PC-9 (cell line): ENCODE measurements around the gene NCF1. TPM values are rescaled to one million over a fixed set of nuclear protein-coding genes. Genes with fewer than 3 reads are reported as not detected.
"Not testable (repeated sequence)": the region's sequence is repeated elsewhere in the genome, so short reads cannot be mapped to it uniquely, and the experiment has no call there.

Experiments used
- Bru-seq: library from RNA; stranded (reverse); fragments of 400-500 nt; gene quantifications from one replicate; lab custom pipeline; 2021; lab: Mats Ljungman, UMichigan
- BruChase-seq, 2 experiments: library from RNA; stranded (reverse); fragments of 400-500 nt; gene quantifications; one replicate each; lab custom pipeline; 2021; lab: Mats Ljungman, UMichigan
- BruUV-seq: library from RNA; stranded (reverse); fragments of 400-500 nt; replicated peaks from 2 replicates; lab custom pipeline; 2021; lab: Mats Ljungman, UMichigan
- CTCF ChIA-PET: fragments of 300-600 bp; sonication (Branson Sonifier 250); formaldehyde crosslinking; loops from one replicate; lab custom pipeline; 2022; ENCODE audit warnings: antibody characterized with exemption; lab: Charles Lee
- POLR2A ChIA-PET: fragments of 300-600 bp; sonication (Branson Sonifier 250); formaldehyde crosslinking; loops from one replicate; lab custom pipeline; 2022; ENCODE audit warnings: antibody characterized with exemption; ENCODE audit not compliant: unreplicated experiment; lab: Charles Lee
- DNase-seq, 2 experiments: peaks; one replicate each; pipeline versions ENCODE4 v3.0.0 to v3.0.0-alpha.2; 2015 to 2022; ENCODE audit warnings: mixed read lengths in 1 of 2
- H2AFZ ChIP-seq: fragments of 200-600 bp; sonication (generic); 2 replicates; pipeline ENCODE4 v1.8.1; 2017; ENCODE audit warnings: antibody characterized with exemption
- H3F3A ChIP-seq: fragments of 200-600 bp; sonication (generic); 2 replicates; pipeline ENCODE4 v1.8.1; 2017; ENCODE audit warnings: antibody characterized with exemption, mild to moderate bottlenecking, low read depth; ENCODE audit not compliant: insufficient read depth
- H3K27ac ChIP-seq: fragments of 200-600 bp; sonication (generic); 2 replicates; pipeline ENCODE4 v1.6.1; 2016; ENCODE audit warnings: mixed run types
- H3K27me3 ChIP-seq: fragments of 200-600 bp; sonication (generic); 2 replicates; pipeline ENCODE4 v1.6.1; 2016; ENCODE audit warnings: low read depth, mixed run types; ENCODE audit not compliant: insufficient read depth
- H3K36me3 ChIP-seq: fragments of 200-600 bp; sonication (generic); 2 replicates; pipeline ENCODE4 v1.6.1; 2016; ENCODE audit warnings: low read depth, mixed run types
- H3K4me1 ChIP-seq: fragments of 200-600 bp; sonication (generic); replicated peaks from 2 replicates; pipeline ENCODE4 v1.6.1; 2016; ENCODE audit warnings: mixed run types; ENCODE audit not compliant: insufficient read depth
- H3K4me2 ChIP-seq: fragments of 200-600 bp; sonication (generic); 2 replicates; pipeline ENCODE4 v1.6.1; 2017; ENCODE audit warnings: mixed run types
- H3K4me3 ChIP-seq: fragments of 200-600 bp; sonication (generic); 2 replicates; pipeline ENCODE4 v1.6.1; 2016; ENCODE audit warnings: mixed run types
- H3K79me2 ChIP-seq: fragments of 200-600 bp; sonication (generic); 2 replicates; pipeline ENCODE4 v1.6.1; 2017; ENCODE audit warnings: low read depth, mixed run types
- H3K9me2 ChIP-seq: fragments of 200-600 bp; sonication (generic); 2 replicates; pipeline ENCODE4 v1.8.1; 2017; ENCODE audit warnings: mild to moderate bottlenecking; ENCODE audit not compliant: insufficient read depth
- H3K9me3 ChIP-seq: fragments of 200-600 bp; sonication (generic); 2 replicates; pipeline ENCODE4 v1.8.1; 2016; ENCODE audit warnings: low read depth; ENCODE audit not compliant: insufficient read depth
- H4K20me1 ChIP-seq: fragments of 200-600 bp; sonication (generic); 2 replicates; pipeline ENCODE4 v1.8.1; 2017; ENCODE audit not compliant: insufficient read depth
- EZH2 ChIP-seq: fragments of 200-600 bp; sonication (generic); IDR thresholded peaks from 2 replicates; pipeline ENCODE4 v1.8.0; 2017; ENCODE audit warnings: antibody characterized with exemption, low read depth
- intact Hi-C: fragments of 100-400 bp; cut with micrococcal nuclease; formaldehyde crosslinking; loops from one replicate; pipeline ENCODE4 v1.10.0; 2022; ENCODE audit not compliant: unreplicated experiment
- long read RNA-seq: library from polyadenylated mRNA; stranded (forward); transcript quantifications from one replicate; pipeline ENCODE4 v2.0.0, GENCODE V29; 2022
- total RNA-seq: library from RNA; stranded (reverse); gene quantifications from 2 replicates; pipeline ENCODE4 v1.2.3, GENCODE V29; 2021
- TF ChIP-seq, protein P1 (sequence below): fragments of 200-600 bp; sonication (generic); conservative IDR thresholded peaks from 2 replicates; pipeline ENCODE4 v1.6.1; 2017; ENCODE audit warnings: mixed run types, antibody characterized with exemption, mild to moderate bottlenecking, moderate library complexity

The NCF1 gene
- total RNA-seq: 0.38 and 0.41 TPM in 2 replicates
- percentile 8 among the genes with signal in this experiment for Bru-seq, nascent RNA
- percentile 19 among the genes with signal in this experiment for BruChase-seq, experiment 1, labeled RNA remaining after a 2-hour chase
- BruChase-seq, experiment 2, labeled RNA remaining after a 6-hour chase: percentile 16 among the genes with signal in this experiment
- long read RNA-seq, partial matches to known transcripts: 3 of 3 reads
- long read RNA-seq, other reads (novel, unspliced or antisense): 0 of 3 reads

DNA sequence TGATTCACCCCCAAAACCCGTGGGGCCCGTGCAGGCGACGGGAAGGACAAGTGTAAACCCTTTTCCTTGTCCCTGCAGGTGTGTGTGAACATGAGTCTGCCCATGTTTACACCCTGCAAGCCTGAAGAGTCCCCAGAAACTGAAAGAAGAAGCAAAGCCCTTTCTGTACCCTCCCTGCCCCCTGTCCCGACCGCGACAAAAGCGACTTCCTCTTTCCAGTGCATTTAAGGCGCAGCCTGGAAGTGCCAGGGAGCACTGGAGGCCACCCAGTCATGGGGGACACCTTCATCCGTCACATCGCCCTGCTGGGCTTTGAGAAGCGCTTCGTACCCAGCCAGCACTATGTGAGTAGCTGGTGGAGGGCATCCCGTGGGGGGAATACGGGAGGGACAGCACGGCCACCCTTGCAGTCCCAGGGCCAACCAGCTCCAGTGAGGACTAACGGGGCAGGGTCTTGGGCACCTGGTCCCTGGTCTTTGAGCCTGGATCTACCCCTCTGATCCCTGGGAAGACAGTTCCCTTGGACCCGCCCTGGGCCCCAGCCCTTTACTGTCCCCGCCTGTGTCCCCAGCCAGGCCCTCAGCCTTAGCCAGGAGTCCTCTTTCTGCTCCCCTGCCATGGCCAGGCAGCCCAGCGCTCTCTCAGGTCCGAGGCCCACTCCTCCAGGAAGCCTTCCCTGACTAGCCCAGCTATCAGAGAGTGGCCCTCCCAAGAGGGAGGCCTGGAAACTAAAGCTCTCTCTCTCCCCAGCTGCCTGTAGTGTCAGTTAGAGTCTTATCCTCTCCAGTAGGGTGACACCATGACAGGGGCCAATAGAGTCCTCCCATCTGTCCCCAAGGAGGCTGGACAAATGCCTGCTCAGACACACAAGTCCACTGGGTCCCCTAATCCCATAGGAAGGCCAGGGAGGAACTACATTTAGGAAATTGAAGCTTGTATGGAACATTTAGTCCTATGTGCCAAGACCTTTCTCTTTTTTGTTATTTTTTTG is at the start of gene NCF1:
Gene NCF1, plus strand, starts transcription at position 252 of the 991 bp plus-strand sequence. Its CDS starts 21 bp downstream, at position 273.
- H3K4me1 ChIP-seq, H3K27me3 ChIP-seq, H3K4me3 ChIP-seq, POLR2A ChIA-PET, intact Hi-C loops, H3K79me2 ChIP-seq, H3F3A ChIP-seq, H4K20me1 ChIP-seq, H3K36me3 ChIP-seq, CTCF ChIA-PET, H3K27ac ChIP-seq, DNase-seq, BruUV-seq, H3K4me2 ChIP-seq, H3K9me2 ChIP-seq, H3K9me3 ChIP-seq, H2AFZ ChIP-seq: not testable (repeated sequence)

DNA sequence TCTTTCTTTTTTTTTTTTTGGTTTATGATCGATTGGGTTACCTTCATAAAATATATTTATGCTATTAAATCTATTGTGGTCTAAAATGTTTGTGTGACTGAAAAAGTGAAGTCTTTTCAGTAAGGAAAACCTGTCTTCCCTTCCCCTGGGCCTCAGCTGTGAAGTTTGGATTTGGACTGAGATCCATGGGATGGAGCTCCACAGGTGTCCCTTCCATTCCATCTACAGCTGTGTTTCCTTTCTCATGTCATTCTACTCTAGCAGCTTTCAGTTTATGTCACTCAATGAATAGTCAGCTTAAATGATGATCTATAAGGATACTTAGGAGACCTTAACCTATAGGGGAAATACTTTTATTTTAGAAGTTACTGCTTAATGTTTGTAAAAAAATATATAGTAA is 48.0 kb upstream of the NCF1 start:
- CTCF ChIA-PET: no interaction called here
- POLR2A ChIA-PET: no interaction called here

DNA sequence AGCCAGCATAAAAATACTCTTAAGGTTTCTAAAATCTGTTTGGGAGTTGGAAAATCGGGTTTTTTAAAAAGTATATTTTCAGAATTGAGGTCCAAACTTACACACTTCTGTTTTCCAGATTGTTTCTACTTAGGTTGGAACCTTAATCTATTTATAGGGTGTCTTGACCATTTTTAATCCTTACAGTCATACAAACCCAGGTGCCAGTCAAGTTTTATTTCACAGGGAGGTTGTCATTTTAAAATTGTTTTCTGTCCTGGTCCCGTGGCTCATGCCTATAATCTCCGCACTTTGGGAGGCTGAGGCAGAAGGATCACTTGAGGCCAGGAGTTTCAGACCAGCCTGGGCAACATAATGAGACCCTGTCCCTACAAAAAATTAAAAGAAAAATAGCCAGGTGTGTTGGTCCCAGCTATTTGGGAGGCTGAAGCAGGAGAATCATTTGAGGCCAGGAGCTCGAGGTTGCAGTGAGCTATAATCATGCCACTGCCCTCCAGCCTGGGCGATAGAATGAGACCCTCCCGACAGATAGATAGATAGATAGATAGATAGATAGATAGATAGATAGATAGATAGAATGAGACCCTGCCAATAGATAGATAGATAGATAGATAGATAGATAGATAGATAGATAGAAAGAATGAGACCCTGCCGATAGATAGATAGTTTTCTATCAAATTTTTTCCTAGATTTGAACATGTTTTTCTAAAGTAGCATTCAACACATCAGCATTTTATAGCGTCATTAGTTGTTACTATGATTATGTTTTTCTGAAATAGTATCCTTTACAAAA is 47.3 kb upstream of the NCF1 start:
- no peak for DNase-seq
- H2AFZ ChIP-seq: no peak overlapping the region
- no peaks in the 10 kb centered on the region for H3K27me3 ChIP-seq
- H3K36me3 ChIP-seq: peaks cover 21% of the 10 kb centered on the region
- CTCF ChIA-PET: no interaction called here
- no peak overlapping the region for H3K4me2 ChIP-seq
- no peak overlapping the region for H3K27ac ChIP-seq
- no peak overlapping the region for H3K4me3 ChIP-seq
- peaks cover 31% of the 10 kb centered on the region; the same call in 1 of the 2 replicates for H3F3A ChIP-seq
- H3K9me3 ChIP-seq: no peaks in the 10 kb centered on the region
- H3K4me1 ChIP-seq: no peaks in the 10 kb centered on the region
- POLR2A ChIA-PET: no interaction called here
- no peaks in the 10 kb centered on the region for H3K9me2 ChIP-seq
- TF ChIP-seq, protein P1, sequence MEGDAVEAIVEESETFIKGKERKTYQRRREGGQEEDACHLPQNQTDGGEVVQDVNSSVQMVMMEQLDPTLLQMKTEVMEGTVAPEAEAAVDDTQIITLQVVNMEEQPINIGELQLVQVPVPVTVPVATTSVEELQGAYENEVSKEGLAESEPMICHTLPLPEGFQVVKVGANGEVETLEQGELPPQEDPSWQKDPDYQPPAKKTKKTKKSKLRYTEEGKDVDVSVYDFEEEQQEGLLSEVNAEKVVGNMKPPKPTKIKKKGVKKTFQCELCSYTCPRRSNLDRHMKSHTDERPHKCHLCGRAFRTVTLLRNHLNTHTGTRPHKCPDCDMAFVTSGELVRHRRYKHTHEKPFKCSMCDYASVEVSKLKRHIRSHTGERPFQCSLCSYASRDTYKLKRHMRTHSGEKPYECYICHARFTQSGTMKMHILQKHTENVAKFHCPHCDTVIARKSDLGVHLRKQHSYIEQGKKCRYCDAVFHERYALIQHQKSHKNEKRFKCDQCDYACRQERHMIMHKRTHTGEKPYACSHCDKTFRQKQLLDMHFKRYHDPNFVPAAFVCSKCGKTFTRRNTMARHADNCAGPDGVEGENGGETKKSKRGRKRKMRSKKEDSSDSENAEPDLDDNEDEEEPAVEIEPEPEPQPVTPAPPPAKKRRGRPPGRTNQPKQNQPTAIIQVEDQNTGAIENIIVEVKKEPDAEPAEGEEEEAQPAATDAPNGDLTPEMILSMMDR: no peak
- TF ChIP-seq EZH2: no peak
- no TSS peak for BruUV-seq
- no peaks in the 10 kb centered on the region for H3K79me2 ChIP-seq
- intact Hi-C loops: no loop called here
- H4K20me1 ChIP-seq: peaks cover 8% of the 10 kb centered on the region; the same call in 1 of the 2 replicates

More for the DNA sequence above, 48.0 kb upstream of the NCF1 start:
- intact Hi-C loops: no loop called here
- no peaks in the 10 kb centered on the region for H3K79me2 ChIP-seq
- H3K27me3 ChIP-seq: no peaks in the 10 kb centered on the region
- H3K4me3 ChIP-seq: no peak overlapping the region
- H3F3A ChIP-seq: peaks cover 35% of the 10 kb centered on the region; the same call in 1 of the 2 replicates
- H3K9me3 ChIP-seq: no peaks in the 10 kb centered on the region
- H2AFZ ChIP-seq: no peak overlapping the region
- H3K4me2 ChIP-seq: no peak overlapping the region
- H4K20me1 ChIP-seq: peaks cover 8% of the 10 kb centered on the region; the same call in 1 of the 2 replicates
- TF ChIP-seq, protein P1: no peak
- no peak for TF ChIP-seq EZH2
- H3K9me2 ChIP-seq: no peaks in the 10 kb centered on the region
- no TSS peak for BruUV-seq
- H3K27ac ChIP-seq: no peak overlapping the region
- peaks cover 24% of the 10 kb centered on the region for H3K36me3 ChIP-seq
- DNase-seq: no peak
- no peaks in the 10 kb centered on the region for H3K4me1 ChIP-seq

DNA sequence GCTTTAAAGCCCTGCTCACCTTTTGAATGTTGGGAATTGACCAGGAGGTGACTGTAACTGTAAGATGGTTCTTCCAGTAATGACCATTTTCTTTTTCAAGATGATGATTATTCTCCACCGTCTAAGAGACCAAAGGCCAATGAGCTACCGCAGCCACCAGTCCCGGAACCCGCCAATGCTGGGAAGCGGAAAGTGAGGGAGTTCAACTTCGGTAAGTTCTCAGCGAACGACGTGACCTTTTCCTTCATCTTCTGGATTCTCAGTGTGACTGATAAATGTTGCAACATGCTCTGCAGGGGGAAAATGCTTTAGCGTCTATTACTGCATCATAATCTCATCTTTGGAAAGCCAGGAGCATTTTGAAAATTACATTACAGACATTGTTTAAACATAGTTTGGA is 45.1 kb upstream of the NCF1 start:
- H3K9me3 ChIP-seq, DNase-seq, intact Hi-C loops, H3K4me2 ChIP-seq, H3K9me2 ChIP-seq, H3K4me3 ChIP-seq, H3K4me1 ChIP-seq, H2AFZ ChIP-seq, BruUV-seq, H3K27ac ChIP-seq, H4K20me1 ChIP-seq, CTCF ChIA-PET, H3K27me3 ChIP-seq, POLR2A ChIA-PET, H3K79me2 ChIP-seq: not testable (repeated sequence)
- H3K36me3 ChIP-seq: peaks cover 15% of the 10 kb centered on the region; the same call in 1 of the 2 replicates
- peaks cover 21% of the 10 kb centered on the region; the same call in 1 of the 2 replicates for H3F3A ChIP-seq

DNA sequence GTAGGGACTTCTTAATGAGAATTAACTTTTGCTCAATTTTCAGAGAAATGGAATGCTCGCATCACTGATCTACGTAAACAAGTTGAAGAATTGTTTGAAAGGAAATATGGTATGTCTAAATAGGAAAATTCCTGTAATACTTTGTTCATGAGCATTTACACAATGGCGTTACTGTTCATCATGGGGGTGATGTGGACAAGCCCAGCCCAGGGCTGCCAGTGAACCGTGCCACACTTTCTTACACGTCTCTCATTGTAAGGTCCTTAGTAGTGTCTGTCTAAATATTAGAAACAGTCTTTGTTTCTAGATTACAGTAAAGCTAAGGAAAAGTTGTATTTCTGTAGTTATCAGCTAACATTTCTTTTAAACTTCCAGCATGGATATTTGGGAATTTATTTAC is 43.6 kb upstream of the NCF1 start:
- H3K27ac ChIP-seq, H3K9me2 ChIP-seq, H3K27me3 ChIP-seq, H4K20me1 ChIP-seq, H3K4me2 ChIP-seq, CTCF ChIA-PET, H3K4me3 ChIP-seq, H2AFZ ChIP-seq, H3K79me2 ChIP-seq, POLR2A ChIA-PET, intact Hi-C loops, BruUV-seq, H3K4me1 ChIP-seq, H3K9me3 ChIP-seq, DNase-seq: not testable (repeated sequence)
- Histone ChIP-seq H3K36me3 (peaks cover 11% of the 10 kb centered on the region; the same call in 1 of the 2 replicates), H3F3A (peaks cover 14% of the 10 kb centered on the region; the same call in 1 of the 2 replicates)
